MM.1S (cell line): ENCODE measurements around the gene ZIC4.

ENCODE experiments used
- DNase-seq: peaks from one replicate; pipeline ENCODE4 v3.0.0-alpha.2; 2015
- H2AFZ ChIP-seq: fragments of 300-600 bp; sonication (generic); 2 replicates; pipeline ENCODE4 v1.6.0; 2016; ENCODE audit warnings: antibody characterized with exemption, low read length
- H3F3A ChIP-seq: fragments of 300-600 bp; sonication (generic); 2 replicates; pipeline ENCODE4 v1.6.1; 2016; ENCODE audit warnings: mild to moderate bottlenecking, antibody characterized with exemption, low read length, moderate library complexity, mixed read lengths; ENCODE audit not compliant: insufficient read depth
- H3K27ac ChIP-seq: fragments of 300-600 bp; sonication (generic); 2 replicates; pipeline ENCODE4 v1.5.1; 2016; ENCODE audit warnings: mild to moderate bottlenecking, low read length
- H3K27me3 ChIP-seq: fragments of 300-600 bp; sonication (generic); replicated peaks from 2 replicates; pipeline ENCODE4 v1.6.0; 2016; ENCODE audit warnings: low read length; ENCODE audit not compliant: insufficient read depth
- H3K36me3 ChIP-seq: fragments of 300-600 bp; sonication (generic); replicated peaks from 2 replicates; pipeline ENCODE4 v1.6.1; 2016; ENCODE audit warnings: mild to moderate bottlenecking, low read length, mixed read lengths; ENCODE audit not compliant: insufficient read depth
- H3K4me1 ChIP-seq: fragments of 300-600 bp; sonication (generic); 2 replicates; pipeline ENCODE4 v1.6.1; 2016; ENCODE audit warnings: low read length, mixed read lengths
- H3K4me2 ChIP-seq: fragments of 300-600 bp; sonication (generic); 2 replicates; pipeline ENCODE4 v1.6.0; 2016; ENCODE audit warnings: low read depth, low read length
- H3K4me3 ChIP-seq: fragments of 300-600 bp; sonication (generic); 2 replicates; pipeline ENCODE4 v1.5.1; 2016; ENCODE audit warnings: low read length, mixed read lengths
- H3K79me2 ChIP-seq: fragments of 300-600 bp; sonication (generic); 2 replicates; pipeline ENCODE4 v1.6.1; 2016; ENCODE audit warnings: mixed run types, low read length, mixed read lengths
- H3K9ac ChIP-seq: fragments of 300-600 bp; sonication (generic); 2 replicates; pipeline ENCODE4 v1.6.1; 2016; ENCODE audit warnings: low read length, mixed read lengths
- H3K9me2 ChIP-seq: fragments of 300-600 bp; sonication (generic); replicated peaks from 2 replicates; pipeline ENCODE4 v1.6.1; 2016; ENCODE audit warnings: mild to moderate bottlenecking, low read length, mixed read lengths; ENCODE audit not compliant: insufficient read depth
- H3K9me3 ChIP-seq: fragments of 300-600 bp; sonication (generic); replicated peaks from 2 replicates; pipeline ENCODE4 v1.6.1; 2016; ENCODE audit warnings: mild to moderate bottlenecking, low read length, mixed read lengths; ENCODE audit not compliant: insufficient read depth
- H4K20me1 ChIP-seq: fragments of 300-600 bp; sonication (generic); 2 replicates; pipeline ENCODE4 v1.6.1; 2016; ENCODE audit warnings: mild to moderate bottlenecking, low read length, moderate library complexity, mixed read lengths; ENCODE audit not compliant: insufficient read depth
- EZH2 ChIP-seq: fragments of 300-600 bp; sonication (generic); optimal IDR thresholded peaks from 2 replicates; pipeline ENCODE3; 2017; ENCODE audit warnings: low read depth, mild to moderate bottlenecking, antibody characterized with exemption, low read length, mixed read lengths
- EZH2phosphoT487 ChIP-seq: fragments of 300-600 bp; sonication (generic); IDR thresholded peaks from 2 replicates; pipeline ENCODE4 v1.6.1; 2018; ENCODE audit warnings: antibody characterized with exemption, low read length
- TF ChIP-seq, protein P1 (sequence below): fragments of 300-600 bp; sonication (generic); IDR thresholded peaks from 2 replicates; pipeline ENCODE4 v1.5.1; 2016; ENCODE audit warnings: antibody characterized with exemption, low read length, mixed read lengths

Gene ZIC4

DNA sequence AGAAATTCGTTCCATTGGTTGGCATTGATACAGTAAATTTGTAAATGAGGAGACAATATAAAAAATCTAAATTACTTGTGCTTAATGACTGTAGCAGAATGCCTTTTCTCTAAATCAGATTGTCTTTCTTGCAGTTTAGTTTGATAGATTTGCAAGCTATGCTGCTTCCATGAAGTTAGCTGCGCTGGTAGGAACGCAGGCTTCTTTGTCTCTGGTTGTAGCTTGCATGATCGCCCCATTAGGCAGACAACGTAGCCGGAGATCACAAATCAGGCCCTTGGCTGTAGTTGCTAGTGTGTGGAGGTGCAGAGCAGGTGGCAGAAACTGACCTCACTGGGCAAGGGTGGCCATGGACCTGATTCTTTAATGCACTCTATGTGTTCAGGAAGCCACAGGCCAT, 8.9 kb upstream of the ZIC4 start:
- no peaks in the 10 kb centered on the region for H3K27me3 ChIP-seq

DNA sequence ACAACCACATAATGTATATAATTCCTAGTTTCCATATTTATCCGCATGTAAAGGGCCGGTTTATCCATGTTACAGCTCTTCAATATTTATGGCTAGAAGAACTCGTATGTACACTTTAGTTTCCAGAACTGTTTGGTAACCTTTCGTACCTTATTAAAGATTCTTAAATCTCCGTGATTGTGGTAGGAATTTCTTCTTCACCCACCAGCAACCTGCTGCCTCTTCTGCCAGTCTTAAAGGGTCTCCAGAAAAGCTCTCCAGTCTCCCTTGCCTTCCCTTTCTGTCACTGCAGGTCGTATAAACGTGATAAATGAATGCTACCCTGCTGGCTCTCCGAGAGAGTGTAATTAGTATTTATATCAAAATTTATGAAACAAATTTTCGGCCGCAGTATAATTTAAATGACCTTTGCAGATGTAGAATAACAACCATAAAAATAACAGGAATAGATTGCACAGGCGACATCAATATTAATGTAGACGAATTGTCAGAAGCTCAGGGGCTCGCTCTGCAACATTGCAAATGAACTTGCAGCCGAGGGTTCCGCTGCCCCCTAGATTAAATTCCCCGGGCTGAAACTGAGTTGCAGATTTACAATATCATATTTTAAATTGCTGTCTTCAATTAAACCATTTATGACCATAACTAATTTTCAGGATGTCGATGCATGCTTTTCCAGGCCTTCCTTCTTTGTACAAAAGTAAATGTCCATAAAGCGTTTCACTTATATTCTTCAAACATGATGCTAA, 8.2 kb upstream of the ZIC4 start:
- peaks cover 9% of the 10 kb centered on the region; the same call in 1 of the 2 replicates for H3K4me1 ChIP-seq
- H3K4me3 ChIP-seq = no peak overlapping the region
- no peaks in the 10 kb centered on the region for H3K9me2 ChIP-seq
- H3K9ac ChIP-seq = no peak overlapping the region
- no peak overlapping the region for H2AFZ ChIP-seq
- H3F3A ChIP-seq = no peaks in the 10 kb centered on the region
- no peaks in the 10 kb centered on the region for H3K79me2 ChIP-seq
- no peak for DNase-seq
- no peak overlapping the region for H3K4me2 ChIP-seq
- H3K27ac ChIP-seq = no peak overlapping the region
- no peaks in the 10 kb centered on the region for H3K9me3 ChIP-seq
- H3K36me3 ChIP-seq = no peaks in the 10 kb centered on the region
- H4K20me1 ChIP-seq = no peaks in the 10 kb centered on the region
- TF ChIP-seq EZH2phosphoT487 (no peak), EZH2 (no peak)
- TF ChIP-seq, protein P1, sequence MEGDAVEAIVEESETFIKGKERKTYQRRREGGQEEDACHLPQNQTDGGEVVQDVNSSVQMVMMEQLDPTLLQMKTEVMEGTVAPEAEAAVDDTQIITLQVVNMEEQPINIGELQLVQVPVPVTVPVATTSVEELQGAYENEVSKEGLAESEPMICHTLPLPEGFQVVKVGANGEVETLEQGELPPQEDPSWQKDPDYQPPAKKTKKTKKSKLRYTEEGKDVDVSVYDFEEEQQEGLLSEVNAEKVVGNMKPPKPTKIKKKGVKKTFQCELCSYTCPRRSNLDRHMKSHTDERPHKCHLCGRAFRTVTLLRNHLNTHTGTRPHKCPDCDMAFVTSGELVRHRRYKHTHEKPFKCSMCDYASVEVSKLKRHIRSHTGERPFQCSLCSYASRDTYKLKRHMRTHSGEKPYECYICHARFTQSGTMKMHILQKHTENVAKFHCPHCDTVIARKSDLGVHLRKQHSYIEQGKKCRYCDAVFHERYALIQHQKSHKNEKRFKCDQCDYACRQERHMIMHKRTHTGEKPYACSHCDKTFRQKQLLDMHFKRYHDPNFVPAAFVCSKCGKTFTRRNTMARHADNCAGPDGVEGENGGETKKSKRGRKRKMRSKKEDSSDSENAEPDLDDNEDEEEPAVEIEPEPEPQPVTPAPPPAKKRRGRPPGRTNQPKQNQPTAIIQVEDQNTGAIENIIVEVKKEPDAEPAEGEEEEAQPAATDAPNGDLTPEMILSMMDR = no peak
- H3K27me3 ChIP-seq = no peaks in the 10 kb centered on the region

More for the DNA sequence above, 8.9 kb upstream of the ZIC4 start:
- H3K4me1 ChIP-seq = peaks cover 9% of the 10 kb centered on the region; the same call in 1 of the 2 replicates
- no peak overlapping the region for H3K4me2 ChIP-seq
- H2AFZ ChIP-seq = no peak overlapping the region
- no peak for TF ChIP-seq EZH2
- no peak for TF ChIP-seq EZH2phosphoT487
- TF ChIP-seq, protein P1 = no peak
- H3K4me3 ChIP-seq = no peak overlapping the region
- H4K20me1 ChIP-seq = no peaks in the 10 kb centered on the region
- no peaks in the 10 kb centered on the region for H3F3A ChIP-seq
- no peaks in the 10 kb centered on the region for H3K36me3 ChIP-seq
- H3K27ac ChIP-seq = no peak overlapping the region
- DNase-seq = no peak
- no peaks in the 10 kb centered on the region for H3K9me2 ChIP-seq
- no peak overlapping the region for H3K9ac ChIP-seq
- H3K79me2 ChIP-seq = no peaks in the 10 kb centered on the region
- H3K9me3 ChIP-seq = no peaks in the 10 kb centered on the region

DNA sequence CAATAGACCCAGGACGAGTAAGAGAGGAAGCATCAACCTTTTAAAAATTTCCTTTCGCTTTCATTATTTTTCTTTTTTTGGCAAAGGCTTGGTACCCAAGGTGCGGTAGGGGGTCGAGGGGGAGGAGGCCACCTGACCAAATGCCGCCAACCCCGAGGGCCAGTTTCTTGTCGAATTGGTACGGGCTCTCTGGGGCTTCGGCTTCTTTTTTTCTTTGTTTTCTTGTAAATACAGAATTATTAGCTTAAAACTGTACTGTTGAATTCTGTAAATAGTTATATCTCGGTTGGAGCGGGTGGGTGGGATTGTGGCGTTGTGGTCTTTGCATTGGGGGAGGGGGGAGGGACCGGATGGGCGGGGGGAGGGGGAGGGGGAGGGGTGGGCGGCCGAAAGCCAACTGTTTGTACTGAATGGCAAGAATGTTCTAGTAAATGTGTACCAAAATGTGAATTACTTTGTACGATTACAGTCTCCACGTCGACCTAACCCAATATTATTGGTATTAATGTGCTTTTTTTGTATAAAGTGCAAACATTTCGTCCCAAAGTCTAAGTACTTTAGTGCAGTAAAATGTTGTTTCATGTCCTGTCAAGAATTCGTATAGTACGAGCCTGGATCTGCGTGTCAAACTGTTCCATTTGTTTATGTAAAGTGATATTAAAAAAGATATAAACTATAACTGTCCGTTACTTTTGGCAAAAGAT, 7.5 kb upstream of the ZIC4 start:
- no peaks in the 10 kb centered on the region for H3K9me2 ChIP-seq
- H3K4me2 ChIP-seq = peak overlapping the region; percentile 49; the same call in 1 of the 2 replicates
- TF ChIP-seq, protein P1 = no peak
- TF ChIP-seq EZH2phosphoT487 (no peak), EZH2 (no peak)
- H3K27me3 ChIP-seq = no peaks in the 10 kb centered on the region
- no peaks in the 10 kb centered on the region for H4K20me1 ChIP-seq
- no peaks in the 10 kb centered on the region for H3K9me3 ChIP-seq
- H3K36me3 ChIP-seq = no peaks in the 10 kb centered on the region
- H3K9ac ChIP-seq = no peak overlapping the region
- peaks cover 2% of the 10 kb centered on the region; the same call in 1 of the 2 replicates for H3K4me1 ChIP-seq
- no peak overlapping the region for H3K27ac ChIP-seq
- H3K79me2 ChIP-seq = no peaks in the 10 kb centered on the region
- DNase-seq = peak; percentile 12
- H3F3A ChIP-seq = no peaks in the 10 kb centered on the region
- peak overlapping the region; percentile 33; the same call in 1 of the 2 replicates for H3K4me3 ChIP-seq
- H2AFZ ChIP-seq = peak overlapping the region; percentile 53; the same call in 1 of the 2 replicates
